ENCODE data around the gene TMC6. TPM values are rescaled to one million over a fixed set of nuclear protein-coding genes. Genes with fewer than 3 reads are reported as not detected.
"Not testable (repeated sequence)": the region's sequence is repeated elsewhere in the genome, so short reads cannot be mapped to it uniquely, and the experiment has no call there.

TMC6 gene
- total and polyA plus RNA-seq, 4 donors: 5.5 to 63.2 (median 21.4) TPM

- 60 to 65% methylated on average over 18 of the region's 18 CpGs for WGBS, 2 donors
- Histone ChIP-seq H3K4me1 (ENCODE audit: control insufficient read depth in 1 of 2, insufficient read depth in 2 of 2, low read length in 2 of 2) (no peaks in the 10 kb centered on the region), H3K27ac (ENCODE audit: low read depth in 1 of 2, low read length in 2 of 2) (no peak overlapping the region), H3K36me3 (ENCODE audit: control insufficient read depth in 1 of 2, insufficient read depth in 2 of 2, low read length in 1 of 2) (no peaks in the 10 kb centered on the region), H3K27me3 (ENCODE audit: control insufficient read depth in 1 of 2, insufficient read depth in 2 of 2, low read length in 1 of 2) (no peaks in the 10 kb centered on the region), H3K9me3 (ENCODE audit: control insufficient read depth, low read length) (no peaks in the 10 kb centered on the region), H3K4me3 (ENCODE audit: low read length in 2 of 2) (no peak overlapping the region)
- DNase-seq (peak in 1 of 2 donors; percentile 53), ATAC-seq (ENCODE audit: low FRiP score) (peak; percentile 30)
- intact Hi-C loops (cut with DNase I): no loop called here
Measured at GRCh38 chr17:78144736-78145641, 16.4 kb upstream of the TMC6 start.

- no peaks in the 10 kb centered on the region for H3K36me3 ChIP-seq (ENCODE audit: control insufficient read depth in 1 of 2, insufficient read depth in 2 of 2, low read length in 1 of 2)
- no peaks in the 10 kb centered on the region for H3K4me1 ChIP-seq (ENCODE audit: control insufficient read depth in 1 of 2, insufficient read depth in 2 of 2, low read length in 2 of 2)
- intact Hi-C loops (cut with DNase I): no loop called here
- no peaks in the 10 kb centered on the region for H3K9me3 ChIP-seq (ENCODE audit: control insufficient read depth, low read length)
- H3K4me3 ChIP-seq (ENCODE audit: low read length in 2 of 2): no peak overlapping the region
- no peaks in the 10 kb centered on the region for H3K27me3 ChIP-seq (ENCODE audit: control insufficient read depth in 1 of 2, insufficient read depth in 2 of 2, low read length in 1 of 2)
- WGBS, 2 donors: 56 to 58% methylated on average over 11 of the region's 11 CpGs
- ATAC-seq (ENCODE audit: low FRiP score) (peak; percentile 77), DNase-seq (peak; percentile 92)
- no peak overlapping the region for H3K27ac ChIP-seq (ENCODE audit: low read depth in 1 of 2, low read length in 2 of 2)
Measured at GRCh38 chr17:78144147-78144719, 15.7 kb upstream of the TMC6 start.

GRCh38 chr17:78143214-78144146 lies 14.9 kb upstream of the TMC6 start:
- Histone ChIP-seq H3K4me3 (ENCODE audit: low read length in 2 of 2) (no peak overlapping the region), H3K27ac (ENCODE audit: low read depth in 1 of 2, low read length in 2 of 2) (no peak overlapping the region), H3K4me1 (ENCODE audit: control insufficient read depth in 1 of 2, insufficient read depth in 2 of 2, low read length in 2 of 2) (no peaks in the 10 kb centered on the region), H3K9me3 (ENCODE audit: control insufficient read depth, low read length) (no peaks in the 10 kb centered on the region), H3K36me3 (ENCODE audit: control insufficient read depth in 1 of 2, insufficient read depth in 2 of 2, low read length in 1 of 2) (no peaks in the 10 kb centered on the region), H3K27me3 (ENCODE audit: control insufficient read depth in 1 of 2, insufficient read depth in 2 of 2, low read length in 1 of 2) (no peaks in the 10 kb centered on the region)
- ATAC-seq (ENCODE audit: low FRiP score) (no peak), DNase-seq (no peak)
- intact Hi-C loops (cut with DNase I): no loop called here
- WGBS, 2 donors: 94 to 97% methylated on average over 21 of the region's 21 CpGs

- Histone ChIP-seq H3K4me1 (ENCODE audit: control insufficient read depth in 1 of 2, insufficient read depth in 2 of 2, low read length in 2 of 2) (no peaks in the 10 kb centered on the region), H3K9me3 (ENCODE audit: control insufficient read depth, low read length) (no peaks in the 10 kb centered on the region), H3K36me3 (ENCODE audit: control insufficient read depth in 1 of 2, insufficient read depth in 2 of 2, low read length in 1 of 2) (no peaks in the 10 kb centered on the region), H3K27me3 (ENCODE audit: control insufficient read depth in 1 of 2, insufficient read depth in 2 of 2, low read length in 1 of 2) (no peaks in the 10 kb centered on the region), H3K4me3 (ENCODE audit: low read length in 2 of 2) (no peak overlapping the region), H3K27ac (ENCODE audit: low read depth in 1 of 2, low read length in 2 of 2) (no peak overlapping the region)
- intact Hi-C loops (cut with DNase I): no loop called here
- no peak for DNase-seq
- WGBS, 2 donors: 88 to 91% methylated on average over 16 of the region's 16 CpGs
- no peak for ATAC-seq (ENCODE audit: low FRiP score)
Measured at GRCh38 chr17:78142119-78142861, 13.7 kb upstream of the TMC6 start.

GRCh38 chr17:78141437-78142118 lies 13.0 kb upstream of the TMC6 start:
- DNase-seq: no peak
- H3K9me3 ChIP-seq (ENCODE audit: control insufficient read depth, low read length): no peaks in the 10 kb centered on the region
- no peak overlapping the region for H3K27ac ChIP-seq (ENCODE audit: low read depth in 1 of 2, low read length in 2 of 2)
- no peaks in the 10 kb centered on the region for H3K4me1 ChIP-seq (ENCODE audit: control insufficient read depth in 1 of 2, insufficient read depth in 2 of 2, low read length in 2 of 2)
- no peaks in the 10 kb centered on the region for H3K36me3 ChIP-seq (ENCODE audit: control insufficient read depth in 1 of 2, insufficient read depth in 2 of 2, low read length in 1 of 2)
- H3K27me3 ChIP-seq (ENCODE audit: control insufficient read depth in 1 of 2, insufficient read depth in 2 of 2, low read length in 1 of 2): no peaks in the 10 kb centered on the region
- WGBS, 2 donors: 92% methylated on average over 20 of the region's 20 CpGs
- no peak overlapping the region for H3K4me3 ChIP-seq (ENCODE audit: low read length in 2 of 2)
- no peak for ATAC-seq (ENCODE audit: low FRiP score)
- intact Hi-C loops (cut with DNase I): no loop called here

- ATAC-seq (ENCODE audit: low FRiP score): peak; percentile 73
- Histone ChIP-seq H3K36me3 (ENCODE audit: control insufficient read depth in 1 of 2, insufficient read depth in 2 of 2, low read length in 1 of 2) (no peaks in the 10 kb centered on the region), H3K27me3 (ENCODE audit: control insufficient read depth in 1 of 2, insufficient read depth in 2 of 2, low read length in 1 of 2) (no peaks in the 10 kb centered on the region), H3K4me1 (ENCODE audit: control insufficient read depth in 1 of 2, insufficient read depth in 2 of 2, low read length in 2 of 2) (no peaks in the 10 kb centered on the region), H3K27ac (ENCODE audit: low read depth in 1 of 2, low read length in 2 of 2) (no peak overlapping the region), H3K4me3 (ENCODE audit: low read length in 2 of 2) (no peak overlapping the region), H3K9me3 (ENCODE audit: control insufficient read depth, low read length) (no peaks in the 10 kb centered on the region)
- intact Hi-C loops (cut with DNase I): no loop called here
- WGBS, 2 donors: 30 to 36% methylated on average over 56 to 58 of the region's 58 CpGs
- DNase-seq: peak; percentile 92 to 94
Measured at GRCh38 chr17:78140169-78141051, 11.9 kb upstream of the TMC6 start.

GRCh38 chr17:78139861-78140168 lies 11.3 kb upstream of the TMC6 start:
- H3K9me3 ChIP-seq (ENCODE audit: control insufficient read depth, low read length); DNase-seq; H3K4me1 ChIP-seq (ENCODE audit: control insufficient read depth in 1 of 2, insufficient read depth in 2 of 2, low read length in 2 of 2); H3K36me3 ChIP-seq (ENCODE audit: control insufficient read depth in 1 of 2, insufficient read depth in 2 of 2, low read length in 1 of 2); H3K27me3 ChIP-seq (ENCODE audit: control insufficient read depth in 1 of 2, insufficient read depth in 2 of 2, low read length in 1 of 2); H3K4me3 ChIP-seq (ENCODE audit: low read length in 2 of 2); ATAC-seq (ENCODE audit: low FRiP score); intact Hi-C loops (cut with DNase I); H3K27ac ChIP-seq (ENCODE audit: low read depth in 1 of 2, low read length in 2 of 2): not testable (repeated sequence)
- WGBS, 2 donors: 95% methylated on average over 12 of the region's 12 CpGs
